22Rv1 (cell line): Measurements from ENCODE around the gene PCMT1.
"Not testable (repeated sequence)": the region's sequence is repeated elsewhere in the genome, so short reads cannot be mapped to it uniquely, and the experiment has no call there.

Source experiments
- ZFX ChIP-seq: fragments of 450-650 bp; IDR thresholded peaks from 2 replicates; pipeline ENCODE4 v1.6.1; 2017; ENCODE audit warnings: antibody characterized with exemption, borderline replicate concordance
- TF ChIP-seq, protein P1 (sequence below): fragments of 450-650 bp; IDR thresholded peaks from 2 replicates; pipeline ENCODE4 v1.5.1; 2017; ENCODE audit warnings: mild to moderate bottlenecking

DNA sequence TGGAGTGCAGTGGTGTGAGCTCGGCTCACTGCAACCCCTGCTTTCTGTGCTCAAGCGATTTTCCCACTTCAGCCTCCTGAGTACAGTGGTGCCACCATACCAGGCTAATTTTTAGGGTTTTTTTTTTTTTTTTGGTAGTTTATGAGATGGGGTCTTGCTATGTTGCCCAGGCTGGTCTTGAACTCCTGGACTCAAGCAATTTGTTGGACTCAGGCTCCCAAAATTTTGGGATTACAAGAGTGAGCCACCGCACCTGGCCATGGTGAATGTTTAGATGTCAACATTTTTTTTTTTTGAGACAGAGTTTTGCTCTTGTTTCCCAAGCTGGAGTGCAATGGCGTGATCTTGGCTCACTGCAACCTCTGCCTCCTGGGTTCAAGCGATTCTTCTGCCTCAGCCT, 2.4 kb downstream of the PCMT1 start:
- TF ChIP-seq, protein P1, sequence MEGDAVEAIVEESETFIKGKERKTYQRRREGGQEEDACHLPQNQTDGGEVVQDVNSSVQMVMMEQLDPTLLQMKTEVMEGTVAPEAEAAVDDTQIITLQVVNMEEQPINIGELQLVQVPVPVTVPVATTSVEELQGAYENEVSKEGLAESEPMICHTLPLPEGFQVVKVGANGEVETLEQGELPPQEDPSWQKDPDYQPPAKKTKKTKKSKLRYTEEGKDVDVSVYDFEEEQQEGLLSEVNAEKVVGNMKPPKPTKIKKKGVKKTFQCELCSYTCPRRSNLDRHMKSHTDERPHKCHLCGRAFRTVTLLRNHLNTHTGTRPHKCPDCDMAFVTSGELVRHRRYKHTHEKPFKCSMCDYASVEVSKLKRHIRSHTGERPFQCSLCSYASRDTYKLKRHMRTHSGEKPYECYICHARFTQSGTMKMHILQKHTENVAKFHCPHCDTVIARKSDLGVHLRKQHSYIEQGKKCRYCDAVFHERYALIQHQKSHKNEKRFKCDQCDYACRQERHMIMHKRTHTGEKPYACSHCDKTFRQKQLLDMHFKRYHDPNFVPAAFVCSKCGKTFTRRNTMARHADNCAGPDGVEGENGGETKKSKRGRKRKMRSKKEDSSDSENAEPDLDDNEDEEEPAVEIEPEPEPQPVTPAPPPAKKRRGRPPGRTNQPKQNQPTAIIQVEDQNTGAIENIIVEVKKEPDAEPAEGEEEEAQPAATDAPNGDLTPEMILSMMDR = not testable (repeated sequence)
- TF ChIP-seq ZFX = not testable (repeated sequence)
